Colonic mucosa (tissue), 4 donors: ENCODE data around the gene BTBD7. TPM values are rescaled to one million over a fixed set of nuclear protein-coding genes. Genes with fewer than 3 reads are reported as not detected.

Source experiments
- DNase-seq: peaks from one replicate; pipeline ENCODE4 v3.0.0-alpha.2; 2020
- H3K27ac ChIP-seq: fragments of 200-600 bp; one replicate; pipeline ENCODE4 v1.8.0; 2021
- H3K27me3 ChIP-seq: fragments of 200-600 bp; one replicate; pipeline ENCODE4 v1.8.0; 2021
- H3K36me3 ChIP-seq: fragments of 200-600 bp; one replicate; pipeline ENCODE4 v1.8.0; 2021
- H3K4me1 ChIP-seq: fragments of 200-600 bp; one replicate; pipeline ENCODE4 v1.8.0; 2021; ENCODE audit warnings: mild to moderate bottlenecking
- H3K4me3 ChIP-seq: fragments of 200-600 bp; one replicate; pipeline ENCODE4 v1.8.0; 2021
- H3K9ac ChIP-seq, 2 donors: one replicate each; pipeline ENCODE4 v1.7.0; 2013; ENCODE audit warnings: control low read depth in 2 of 2, low read depth in 2 of 2, low read length in 2 of 2
- H3K9me3 ChIP-seq: fragments of 200-600 bp; one replicate; pipeline ENCODE4 v1.8.0; 2021
- intact Hi-C: fragments of 100-400 bp; cut with DNase I; formaldehyde crosslinking; loops from one replicate; pipeline ENCODE4 v1.14.1; 2022
- total RNA-seq, 2 donors: library from RNA; stranded (reverse); fragmentation: NEBNext Ultra II Directional in 1 of 2; extraction: Animal tissue kit (Norgen Biotek cat#: 25700) in 1 of 2; gene quantifications; one replicate each; pipeline ENCODE4 v1.2.1, GENCODE V29; 2021
- TF ChIP-seq, protein P1 (sequence below): fragments of 200-600 bp; IDR thresholded peaks from one replicate; pipeline ENCODE4 v1.8.0; 2022; ENCODE audit warnings: antibody characterized with exemption, mild to moderate bottlenecking
- donor health status: healthy.
- donor health status: DM: no; HTN: no; CAD: no.
- donor health status: DM: no; HTN: no; CAD: no.

The BTBD7 gene
- total RNA-seq, 2 donors from 2014 or later, result 31.8 to 35.5 TPM

DNA sequence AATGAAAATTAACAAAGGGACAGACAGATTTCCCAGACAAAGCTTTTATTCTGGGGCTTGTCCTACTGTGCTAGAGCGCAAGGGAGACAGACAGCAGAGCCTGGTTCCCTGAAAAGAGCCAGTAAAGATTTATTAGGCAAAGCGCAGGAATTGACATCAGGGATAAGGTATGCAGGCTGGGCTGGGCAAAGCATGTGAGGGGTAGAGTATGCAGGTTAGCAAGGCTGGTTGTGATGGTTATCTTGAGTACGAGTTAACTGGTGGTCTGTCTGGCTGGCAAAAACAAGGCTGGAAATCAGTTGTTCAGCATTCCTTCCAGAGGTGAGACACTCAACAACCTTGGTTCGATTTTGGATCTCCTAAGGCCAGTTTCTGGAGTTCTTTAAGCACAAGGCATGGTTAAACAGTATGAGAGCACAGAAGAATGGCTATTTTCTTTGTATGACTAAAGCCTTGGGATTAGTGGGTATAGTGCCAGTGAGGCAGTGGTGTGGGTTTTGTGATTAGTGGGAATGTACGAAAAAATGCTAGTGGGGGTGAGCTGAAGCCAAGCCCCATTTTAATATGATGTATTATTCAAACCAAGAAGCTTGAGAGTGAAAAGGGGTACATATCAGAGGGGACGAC is 30.9 kb downstream of the BTBD7 start:
- TF ChIP-seq, protein P1, sequence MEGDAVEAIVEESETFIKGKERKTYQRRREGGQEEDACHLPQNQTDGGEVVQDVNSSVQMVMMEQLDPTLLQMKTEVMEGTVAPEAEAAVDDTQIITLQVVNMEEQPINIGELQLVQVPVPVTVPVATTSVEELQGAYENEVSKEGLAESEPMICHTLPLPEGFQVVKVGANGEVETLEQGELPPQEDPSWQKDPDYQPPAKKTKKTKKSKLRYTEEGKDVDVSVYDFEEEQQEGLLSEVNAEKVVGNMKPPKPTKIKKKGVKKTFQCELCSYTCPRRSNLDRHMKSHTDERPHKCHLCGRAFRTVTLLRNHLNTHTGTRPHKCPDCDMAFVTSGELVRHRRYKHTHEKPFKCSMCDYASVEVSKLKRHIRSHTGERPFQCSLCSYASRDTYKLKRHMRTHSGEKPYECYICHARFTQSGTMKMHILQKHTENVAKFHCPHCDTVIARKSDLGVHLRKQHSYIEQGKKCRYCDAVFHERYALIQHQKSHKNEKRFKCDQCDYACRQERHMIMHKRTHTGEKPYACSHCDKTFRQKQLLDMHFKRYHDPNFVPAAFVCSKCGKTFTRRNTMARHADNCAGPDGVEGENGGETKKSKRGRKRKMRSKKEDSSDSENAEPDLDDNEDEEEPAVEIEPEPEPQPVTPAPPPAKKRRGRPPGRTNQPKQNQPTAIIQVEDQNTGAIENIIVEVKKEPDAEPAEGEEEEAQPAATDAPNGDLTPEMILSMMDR, result no peak

DNA sequence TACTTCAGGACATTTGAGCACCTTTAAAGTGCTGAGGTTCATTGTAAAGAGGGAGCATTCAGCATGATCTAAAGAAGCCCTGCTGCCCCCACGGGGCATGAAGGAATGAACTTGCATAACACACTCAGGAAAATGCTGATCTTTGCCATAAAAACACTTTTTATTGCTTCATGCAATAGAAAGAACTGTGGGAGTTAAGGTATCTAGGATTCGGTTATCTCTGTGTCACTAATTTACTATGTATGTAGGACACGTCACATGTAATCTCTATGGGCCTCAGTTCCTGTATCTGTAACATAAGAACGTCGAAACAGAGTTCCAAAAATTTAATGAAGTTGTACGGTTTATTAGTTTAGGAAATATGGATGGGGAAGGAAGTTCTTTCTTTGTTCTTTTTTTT is 33.0 kb downstream of the BTBD7 start:
- Histone ChIP-seq H3K36me3 (no peaks in the 10 kb centered on the region), H3K9ac (no peak overlapping the region), H3K27ac (no peak overlapping the region), H3K9me3 (no peaks in the 10 kb centered on the region), H3K4me3 (no peak overlapping the region), H3K4me1 (peaks cover 4% of the 10 kb centered on the region), H3K27me3 (no peaks in the 10 kb centered on the region)
- intact Hi-C loops, result no loop called here
- DNase-seq, result no peak
- TF ChIP-seq, protein P1, result no peak

More for the DNA sequence above, 30.9 kb downstream of the BTBD7 start:
- H3K4me3 ChIP-seq, result no peak overlapping the region
- H3K27me3 ChIP-seq, result no peaks in the 10 kb centered on the region
- H3K36me3 ChIP-seq, result no peaks in the 10 kb centered on the region
- no peak overlapping the region for H3K9ac ChIP-seq
- peaks cover 14% of the 10 kb centered on the region for H3K4me1 ChIP-seq
- no peak for DNase-seq
- intact Hi-C loops, result no loop called here
- H3K9me3 ChIP-seq, result no peaks in the 10 kb centered on the region
- no peak overlapping the region for H3K27ac ChIP-seq

DNA sequence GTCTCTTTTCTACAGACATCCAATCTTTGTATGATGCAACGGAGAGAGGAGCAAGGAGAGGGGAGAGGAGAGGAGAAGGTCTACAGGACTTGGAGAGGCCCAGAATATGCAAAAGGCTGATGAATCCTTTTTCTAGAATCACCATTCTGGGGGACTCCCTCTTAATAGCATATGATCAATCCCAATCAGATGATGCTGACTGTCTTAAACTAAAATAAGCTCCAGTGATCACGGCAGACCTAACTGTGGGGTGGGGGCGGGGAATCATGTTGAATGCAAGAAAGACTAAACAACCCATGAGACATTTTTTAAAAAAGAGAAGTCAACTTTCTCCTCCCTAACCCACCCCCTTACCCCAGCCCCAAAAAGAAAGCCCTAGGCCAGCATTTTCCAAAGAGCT is 33.4 kb downstream of the BTBD7 start:
- TF ChIP-seq, protein P1, result no peak
- Histone ChIP-seq H3K4me3 (no peak overlapping the region), H3K36me3 (no peaks in the 10 kb centered on the region), H3K4me1 (peaks cover 4% of the 10 kb centered on the region), H3K9ac (no peak overlapping the region), H3K9me3 (no peaks in the 10 kb centered on the region), H3K27me3 (no peaks in the 10 kb centered on the region), H3K27ac (no peak overlapping the region)
- no peak for DNase-seq
- intact Hi-C loops, result no loop called here

DNA sequence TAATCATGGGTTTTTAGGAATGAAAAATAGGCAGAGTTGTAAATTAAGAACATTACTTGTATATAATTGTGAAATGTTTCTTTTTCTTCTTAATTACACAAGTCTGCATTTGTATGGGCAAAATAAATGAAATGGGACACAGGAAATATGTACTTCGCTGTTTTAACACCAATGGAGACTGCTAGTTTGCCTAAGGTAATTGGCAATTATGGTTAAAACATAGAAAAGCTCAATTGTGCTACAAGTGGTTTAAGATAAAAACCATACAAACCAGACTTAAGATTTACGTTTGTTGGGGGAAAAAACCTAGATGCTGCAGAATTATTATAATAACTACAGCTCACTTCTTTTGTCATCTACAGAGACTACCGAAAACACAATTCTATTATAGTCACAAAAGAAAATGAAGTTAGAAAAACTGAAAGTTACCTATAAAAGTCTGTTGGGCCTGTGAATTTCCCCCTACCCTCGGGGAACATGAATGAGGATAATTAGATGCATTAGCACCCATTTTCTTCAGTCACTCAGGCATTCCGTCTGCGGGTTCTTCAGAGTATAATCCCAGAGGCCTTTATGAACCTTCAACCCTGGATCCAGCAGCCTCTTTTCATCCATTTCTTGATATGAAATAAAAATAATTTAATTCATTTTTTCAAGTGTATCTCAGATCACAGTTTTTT is 37.2 kb downstream of the BTBD7 start:
- Histone ChIP-seq H3K4me1 (no peaks in the 10 kb centered on the region), H3K9ac (no peak overlapping the region), H3K27ac (no peak overlapping the region), H3K4me3 (no peak overlapping the region), H3K36me3 (no peaks in the 10 kb centered on the region), H3K9me3 (no peaks in the 10 kb centered on the region), H3K27me3 (no peaks in the 10 kb centered on the region)
- no peak for DNase-seq
- intact Hi-C loops, result no loop called here
- TF ChIP-seq, protein P1, result no peak

DNA sequence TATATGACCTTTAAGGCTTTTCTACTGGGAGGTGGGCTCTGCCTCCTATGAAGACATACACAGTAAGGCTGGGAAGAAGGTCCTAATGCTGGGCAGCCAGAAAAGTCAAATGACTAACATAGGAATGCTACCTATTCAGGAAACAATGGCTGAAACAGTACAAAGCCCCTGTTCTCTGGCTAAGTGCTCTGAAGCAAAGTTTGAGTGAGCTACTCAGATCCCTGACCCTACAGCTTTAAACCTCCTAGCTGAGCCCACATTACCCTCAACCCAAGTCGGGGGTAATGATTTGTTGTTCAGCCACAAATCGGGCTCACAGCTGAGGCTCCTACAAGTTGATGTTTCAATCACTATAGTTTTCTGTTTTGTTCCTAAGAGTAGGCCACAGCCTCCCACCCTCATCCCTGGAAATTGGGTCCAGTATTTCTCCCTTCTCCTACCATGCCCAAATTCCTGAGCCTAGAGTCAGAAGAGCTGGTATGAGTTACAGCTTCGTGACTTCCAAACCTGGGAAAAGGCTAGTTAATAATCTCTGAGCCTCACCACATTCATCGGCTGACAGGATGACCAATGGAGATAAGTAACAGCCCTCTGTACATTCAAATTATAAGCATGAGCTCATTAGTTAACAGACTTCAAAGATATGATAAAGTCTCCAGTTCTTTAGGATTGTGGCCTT is 46.5 kb downstream of the BTBD7 start:
- Histone ChIP-seq H3K27ac (no peak overlapping the region), H3K27me3 (no peaks in the 10 kb centered on the region), H3K4me3 (no peak overlapping the region), H3K4me1 (no peaks in the 10 kb centered on the region), H3K36me3 (no peaks in the 10 kb centered on the region), H3K9me3 (no peaks in the 10 kb centered on the region), H3K9ac (no peak overlapping the region)
- no peak for DNase-seq
- intact Hi-C loops, result no loop called here
- TF ChIP-seq, protein P1, result no peak
